Lung (tissue), 12 donors: ENCODE results near the gene BMPR1B. TPM values are rescaled to one million over a fixed set of nuclear protein-coding genes. Genes with fewer than 3 reads are reported as not detected.
"Not testable (repeated sequence)": the region's sequence is repeated elsewhere in the genome, so short reads cannot be mapped to it uniquely, and the experiment has no call there.

Source experiments
- ATAC-seq: fragments of 200-7000 bp; cut with Tn5 transposase; one replicate; pipeline ENCODE4 v1.9.1; 2020; ENCODE audit warnings: moderate number of reproducible peaks; ENCODE audit not compliant: insufficient read depth, low FRiP score
- DNase-seq, 3 donors: peaks; one replicate each; pipeline ENCODE4 v3.0.0-alpha.2; 2013 to 2017
- H3K27ac ChIP-seq, 2 donors: one replicate each; pipeline ENCODE4 v1.5.1; 2013; ENCODE audit warnings: mild to moderate bottlenecking in 2 of 2, moderate library complexity in 2 of 2, control low read depth in 1 of 2, inconsistent platforms in 1 of 2, low read depth in 1 of 2, low read length in 1 of 2
- H3K27me3 ChIP-seq, 3 donors: one replicate each; pipeline ENCODE4 v1.5.1; 2013; ENCODE audit warnings: low read length in 2 of 3; ENCODE audit not compliant: control insufficient read depth in 3 of 3, insufficient read depth in 3 of 3
- H3K36me3 ChIP-seq, 4 donors: one replicate each; pipeline ENCODE4 v1.5.1; 2013; ENCODE audit warnings: low read length in 4 of 4, mild to moderate bottlenecking in 1 of 4, moderate library complexity in 1 of 4; ENCODE audit not compliant: control insufficient read depth in 4 of 4, insufficient read depth in 4 of 4
- H3K4me1 ChIP-seq, 5 donors: one replicate each; pipeline ENCODE4 v1.5.1; 2013; ENCODE audit warnings: low read length in 5 of 5, mild to moderate bottlenecking in 2 of 5, moderate library complexity in 1 of 5; ENCODE audit not compliant: control insufficient read depth in 5 of 5, insufficient read depth in 5 of 5
- H3K4me3 ChIP-seq: one replicate; pipeline ENCODE4 v1.5.1; 2013; ENCODE audit warnings: mild to moderate bottlenecking, control low read depth, moderate library complexity
- H3K9ac ChIP-seq, 2 donors: one replicate each; pipeline ENCODE4 v1.5.1; 2013; ENCODE audit warnings: low read length in 2 of 2, control low read depth in 1 of 2; ENCODE audit not compliant: insufficient read depth in 1 of 2
- H3K9me3 ChIP-seq, 4 donors: one replicate each; pipeline ENCODE4 v1.5.1; 2013; ENCODE audit warnings: low read length in 3 of 4, mild to moderate bottlenecking in 1 of 4, moderate library complexity in 1 of 4; ENCODE audit not compliant: control insufficient read depth in 4 of 4, insufficient read depth in 3 of 4
- WGBS, 2 donors: extraction: QIAGEN DNeasy Blood & Tissue Kit; methylation state at CpG; one replicate each; pipeline ENCODE4 v1.1.7; 2013; 5-methylcytosine and 5-hydroxymethylcytosine counted together
- polyA plus RNA-seq, 2 donors: library from polyadenylated mRNA; stranded (reverse); fragments of 200-250 nt; gene quantifications; one replicate each; pipeline ENCODE4 v1.2.1, GENCODE V29; 2013
- total RNA-seq, 2 donors: library from RNA; depleted of rRNA in 1 of 2; stranded (reverse); fragments of >200 nt in 1 of 2; gene quantifications; one replicate each; pipeline ENCODE4 v1.2.1, GENCODE V29; 2014 to 2021
- TF ChIP-seq, protein P1 (sequence below): IDR thresholded peaks from 2 replicates; pipeline ENCODE4 v1.5.1; 2012; ENCODE audit warnings: mild to moderate bottlenecking; ENCODE audit errors: control extremely low read depth, extremely low read depth
- donor health status: control.
- donor health status: control.
- donor health status: Bipolar disorder and iron deficiency.
- donor health status: healthy.
- donor health status: DM: yes; HTN: yes; CAD: no.

The BMPR1B gene
- total and polyA plus RNA-seq, 4 donors = 0.65 to 7.3 (median 1.9) TPM

DNA sequence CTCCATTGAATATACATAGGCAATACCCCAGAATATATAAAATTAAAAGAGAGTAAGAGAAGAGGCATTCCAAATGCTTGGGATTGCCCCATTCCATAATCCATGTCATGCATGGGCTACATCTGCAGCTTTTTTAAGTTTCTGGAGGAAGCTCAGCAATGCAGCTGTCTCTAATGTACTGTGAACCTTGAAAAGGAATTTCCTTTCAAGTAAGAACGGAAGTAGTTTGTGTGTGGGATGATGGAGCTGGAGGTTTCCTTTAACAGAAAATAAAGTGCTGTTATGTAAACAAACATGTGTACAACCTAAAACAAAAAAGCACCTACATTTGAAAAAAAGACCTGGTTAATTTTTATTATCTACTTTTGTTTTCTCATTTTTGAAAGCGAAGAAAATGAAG, 303.5 kb downstream of the BMPR1B start:
- H3K9ac ChIP-seq = no peak overlapping the region
- peaks cover 0 to 7% (median 0%) of the 10 kb centered on the region in 5 donors for H3K4me1 ChIP-seq
- 59 to 74% methylated on average over 2 of the region's 2 CpGs for WGBS, 2 donors
- H3K27ac ChIP-seq = no peak overlapping the region
- H3K27me3 ChIP-seq = no peaks in the 10 kb centered on the region
- no peaks in the 10 kb centered on the region for H3K9me3 ChIP-seq
- TF ChIP-seq, protein P1, sequence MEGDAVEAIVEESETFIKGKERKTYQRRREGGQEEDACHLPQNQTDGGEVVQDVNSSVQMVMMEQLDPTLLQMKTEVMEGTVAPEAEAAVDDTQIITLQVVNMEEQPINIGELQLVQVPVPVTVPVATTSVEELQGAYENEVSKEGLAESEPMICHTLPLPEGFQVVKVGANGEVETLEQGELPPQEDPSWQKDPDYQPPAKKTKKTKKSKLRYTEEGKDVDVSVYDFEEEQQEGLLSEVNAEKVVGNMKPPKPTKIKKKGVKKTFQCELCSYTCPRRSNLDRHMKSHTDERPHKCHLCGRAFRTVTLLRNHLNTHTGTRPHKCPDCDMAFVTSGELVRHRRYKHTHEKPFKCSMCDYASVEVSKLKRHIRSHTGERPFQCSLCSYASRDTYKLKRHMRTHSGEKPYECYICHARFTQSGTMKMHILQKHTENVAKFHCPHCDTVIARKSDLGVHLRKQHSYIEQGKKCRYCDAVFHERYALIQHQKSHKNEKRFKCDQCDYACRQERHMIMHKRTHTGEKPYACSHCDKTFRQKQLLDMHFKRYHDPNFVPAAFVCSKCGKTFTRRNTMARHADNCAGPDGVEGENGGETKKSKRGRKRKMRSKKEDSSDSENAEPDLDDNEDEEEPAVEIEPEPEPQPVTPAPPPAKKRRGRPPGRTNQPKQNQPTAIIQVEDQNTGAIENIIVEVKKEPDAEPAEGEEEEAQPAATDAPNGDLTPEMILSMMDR = no peak
- no peak overlapping the region for H3K4me3 ChIP-seq
- ATAC-seq (no peak), DNase-seq (peak in 1 of 3 donors; percentile 19)
- H3K36me3 ChIP-seq = no peaks in the 10 kb centered on the region

DNA sequence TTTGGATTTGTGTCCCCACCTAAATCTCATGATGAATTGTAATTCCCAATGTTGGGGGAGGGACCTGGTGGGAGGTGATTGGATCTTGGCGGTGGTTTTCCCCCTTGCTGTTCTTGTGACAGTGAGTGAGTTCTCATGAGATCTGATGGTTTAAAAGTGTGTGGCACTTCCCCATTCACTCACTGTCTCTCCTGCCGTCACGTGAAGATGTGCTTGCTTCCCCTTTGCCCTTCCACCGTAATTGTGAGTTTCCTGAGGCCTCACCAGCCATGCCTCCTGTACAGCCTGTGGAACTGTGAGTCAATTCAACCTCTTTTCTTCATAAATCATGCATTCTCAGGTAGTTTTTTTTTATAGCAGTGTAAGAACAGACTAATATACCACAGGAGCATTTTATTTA, 304.0 kb downstream of the BMPR1B start:
- H3K9me3 ChIP-seq, H3K4me3 ChIP-seq, ATAC-seq, H3K4me1 ChIP-seq, H3K27ac ChIP-seq, H3K36me3 ChIP-seq, DNase-seq, H3K27me3 ChIP-seq, H3K9ac ChIP-seq: not testable (repeated sequence)
- 44 to 47% methylated on average over 4 of the region's 4 CpGs for WGBS, 2 donors

DNA sequence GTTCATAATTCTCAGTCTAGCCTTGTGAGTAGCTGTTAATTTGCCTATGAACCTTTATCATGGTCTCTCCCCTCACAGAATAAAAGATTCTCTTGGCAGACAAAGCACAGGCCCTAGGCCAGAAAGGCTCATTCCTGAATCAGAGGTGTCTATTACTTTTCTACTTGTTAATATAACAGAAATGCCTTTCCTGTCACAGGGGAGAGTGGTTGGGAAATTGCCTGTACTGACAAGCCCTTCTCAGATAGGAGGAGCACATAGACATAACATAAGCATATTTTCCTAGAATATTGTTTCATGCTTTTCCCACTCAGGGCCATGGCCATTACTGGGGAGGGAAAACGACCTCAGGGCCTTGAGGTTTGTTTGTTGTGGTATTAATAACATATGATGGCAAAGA, 308.3 kb downstream of the BMPR1B start:
- Histone ChIP-seq H3K4me3 (no peak overlapping the region), H3K9me3 (no peaks in the 10 kb centered on the region), H3K27ac (no peak overlapping the region), H3K4me1 (peaks cover 0 to 5% (median 0%) of the 10 kb centered on the region in 5 donors), H3K27me3 (no peaks in the 10 kb centered on the region), H3K36me3 (no peaks in the 10 kb centered on the region), H3K9ac (no peak overlapping the region)
- DNase-seq (no peak), ATAC-seq (no peak)
- TF ChIP-seq, protein P1 = no peak
- WGBS, 2 donors = 44 to 54% methylated on average over 1 of the region's 1 CpG

DNA sequence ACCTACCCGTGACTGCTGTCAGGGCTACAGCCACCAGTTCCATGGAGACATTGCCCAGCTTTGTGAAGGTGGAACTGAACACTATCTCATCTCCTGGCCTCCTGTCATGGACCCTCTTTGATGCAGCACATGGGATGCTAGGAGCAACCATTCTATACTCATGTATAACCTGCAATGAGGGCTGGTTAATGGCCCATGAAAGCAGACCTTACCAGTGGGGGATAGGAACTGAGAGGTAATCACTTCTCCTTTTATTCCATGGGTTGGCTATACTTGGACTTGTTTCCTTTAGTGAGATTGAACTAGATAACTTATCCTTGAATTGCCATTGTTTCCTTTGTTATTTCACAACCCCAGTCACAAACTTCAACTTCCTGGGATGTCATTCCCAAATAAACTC, 310.6 kb downstream of the BMPR1B start:
- no peak for ATAC-seq
- H3K9ac ChIP-seq = no peak overlapping the region
- TF ChIP-seq, protein P1 = no peak
- H3K27ac ChIP-seq = no peak overlapping the region
- WGBS, 2 donors = 88 to 98% methylated on average over 1 of the region's 1 CpG
- H3K9me3 ChIP-seq = no peaks in the 10 kb centered on the region
- no peaks in the 10 kb centered on the region for H3K27me3 ChIP-seq
- H3K4me1 ChIP-seq = no peaks in the 10 kb centered on the region
- H3K36me3 ChIP-seq = no peaks in the 10 kb centered on the region
- no peak for DNase-seq
- no peak overlapping the region for H3K4me3 ChIP-seq
